ENCODE results near the gene CADM1. TPM values are rescaled to one million over a fixed set of nuclear protein-coding genes. Genes with fewer than 3 reads are reported as not detected.

The CADM1 gene
- total RNA-seq, 2 donors from 2014 or later, result 2.5 to 5.5 TPM

- no peak for DNase-seq (ENCODE audit: low spot score)
- intact Hi-C loops (cut with DNase I), result no loop called here
Observed at GRCh38 chr11:115244296-115244695, 259.9 kb downstream of the CADM1 start.

GRCh38 chr11:115242982-115243381 lies 261.2 kb downstream of the CADM1 start:
- DNase-seq (ENCODE audit: low spot score), result no peak
- intact Hi-C loops (cut with DNase I), result no loop called here

DNA sequence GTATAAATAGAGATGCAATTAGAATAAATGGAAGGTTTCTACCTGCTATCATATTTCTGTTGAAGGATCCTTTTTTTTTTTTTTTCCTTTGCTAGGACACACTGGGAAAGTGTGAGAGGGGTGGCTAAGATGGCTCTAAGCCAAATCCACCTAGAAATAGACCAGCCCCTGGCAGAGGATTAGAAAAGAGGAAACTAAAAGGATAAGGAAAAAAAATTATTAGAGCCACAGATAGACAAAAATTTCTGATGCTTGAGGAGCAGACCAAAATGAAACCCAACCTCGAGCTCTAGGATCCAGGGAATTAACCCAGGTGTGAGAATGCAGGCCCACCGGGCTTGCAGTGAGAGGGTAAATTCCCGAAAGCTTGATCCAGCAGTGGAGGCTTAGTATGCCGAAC lies 262.3 kb downstream of the CADM1 start:
- intact Hi-C loops (cut with DNase I), result no loop called here
- no peak for DNase-seq (ENCODE audit: low spot score)

DNA sequence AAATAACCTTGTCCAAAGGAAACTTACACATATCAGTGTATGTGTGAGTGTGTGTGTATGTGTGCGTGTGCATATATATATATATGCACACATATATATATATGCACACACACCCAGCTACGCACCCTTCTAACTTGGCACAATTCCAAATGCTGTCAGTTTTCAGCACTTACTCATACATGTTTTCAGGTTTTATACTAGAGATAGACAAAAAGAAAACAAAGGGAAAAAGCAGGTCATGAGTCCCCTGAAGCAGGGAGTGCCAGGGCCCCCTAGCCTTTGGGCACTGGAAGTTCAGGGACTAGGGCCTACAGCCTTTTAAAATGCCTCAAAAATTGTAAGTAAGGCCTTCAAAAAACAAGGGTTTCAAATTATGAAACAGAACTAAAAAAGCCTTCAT lies 265.4 kb downstream of the CADM1 start:
- intact Hi-C loops (cut with DNase I), result no loop called here

DNA sequence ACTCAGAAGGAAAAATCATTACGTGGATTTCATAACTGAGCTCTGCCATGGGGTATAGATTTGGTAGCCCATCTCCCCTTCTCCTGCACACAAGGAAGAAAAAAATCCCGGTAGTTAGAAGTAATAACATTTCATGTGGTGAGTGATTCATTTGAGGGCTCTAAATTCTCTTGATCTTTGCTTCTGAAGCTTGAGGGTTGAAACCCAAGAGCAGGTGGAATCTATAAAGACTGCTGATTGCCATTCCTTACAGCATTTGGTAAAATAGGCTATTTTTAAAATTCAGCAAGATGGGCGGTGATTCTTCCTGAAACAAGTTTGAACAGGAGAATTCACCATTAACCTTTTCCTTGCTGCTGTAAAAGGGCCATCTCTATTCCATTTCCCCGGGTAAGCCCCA lies 266.1 kb downstream of the CADM1 start:
- no peak for DNase-seq (ENCODE audit: low spot score)
- intact Hi-C loops (cut with DNase I), result no loop called here

More for the DNA sequence above, 265.4 kb downstream of the CADM1 start:
- DNase-seq (ENCODE audit: low spot score), result no peak

DNA sequence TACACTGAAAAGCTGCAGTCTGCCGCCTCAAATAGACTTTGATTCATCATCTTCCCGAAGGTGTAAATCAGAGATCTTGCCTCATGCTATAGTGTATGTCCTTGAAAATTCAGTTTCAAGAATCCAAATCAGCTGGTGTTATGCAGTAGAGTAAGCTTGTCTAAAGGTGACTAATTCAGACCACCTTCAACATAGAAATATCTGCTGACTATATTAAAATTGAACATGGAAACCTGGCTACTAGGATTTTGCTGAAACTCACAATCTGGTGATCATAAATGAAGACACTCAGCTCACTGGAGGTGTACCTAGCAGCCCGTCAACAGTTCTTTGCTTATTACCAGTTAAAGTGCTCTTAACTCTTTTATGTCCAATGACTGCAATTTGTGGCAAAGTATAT lies 266.6 kb downstream of the CADM1 start:
- no peak for DNase-seq (ENCODE audit: low spot score)
- intact Hi-C loops (cut with DNase I), result no loop called here

GRCh38 chr11:115234794-115235193 lies 269.4 kb downstream of the CADM1 start:
- no peak for DNase-seq (ENCODE audit: low spot score)
- intact Hi-C loops (cut with DNase I), result no loop called here

DNA sequence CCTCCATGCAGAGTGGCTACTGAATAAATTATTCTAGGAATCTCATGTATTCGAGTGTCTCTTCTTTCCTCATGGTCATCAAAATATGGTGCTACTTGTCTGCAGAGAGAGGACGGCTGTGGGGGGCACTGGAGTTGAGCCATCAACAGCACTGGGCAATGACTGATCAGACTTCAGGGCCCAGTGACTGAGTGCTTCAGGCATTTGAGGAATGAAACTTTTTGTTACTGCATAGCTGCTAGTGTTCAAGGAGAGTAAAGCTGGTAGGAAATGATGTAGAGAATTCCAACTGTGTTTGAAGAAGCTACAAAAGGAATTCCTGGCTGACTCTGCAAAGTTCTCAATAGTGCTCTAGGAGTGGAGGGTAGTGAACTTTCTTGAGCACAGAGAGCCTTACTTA lies 277.7 kb downstream of the CADM1 start:
- intact Hi-C loops (cut with DNase I), result no loop called here
- no peak for DNase-seq (ENCODE audit: low spot score)

DNA sequence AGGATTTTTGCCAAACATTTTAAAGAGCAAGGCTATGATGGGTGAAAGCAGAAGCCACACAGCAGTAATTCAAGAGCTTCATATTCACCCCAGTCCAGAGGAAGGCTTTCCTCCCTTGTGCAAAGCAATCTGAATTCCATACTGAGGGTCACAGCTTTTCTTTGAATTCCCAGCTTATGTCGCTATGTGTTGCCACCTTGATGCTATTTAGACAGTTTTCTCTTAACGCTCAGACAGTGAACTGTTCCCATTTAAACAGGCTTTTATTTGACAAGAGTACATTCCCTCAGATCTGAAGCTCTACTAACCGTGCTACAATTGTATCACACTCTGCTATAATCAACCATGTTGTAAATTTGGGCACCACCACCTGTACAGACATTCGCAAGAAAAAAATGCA lies 279.7 kb downstream of the CADM1 start:
- no peak for DNase-seq (ENCODE audit: low spot score)
- intact Hi-C loops (cut with DNase I), result no loop called here

DNA sequence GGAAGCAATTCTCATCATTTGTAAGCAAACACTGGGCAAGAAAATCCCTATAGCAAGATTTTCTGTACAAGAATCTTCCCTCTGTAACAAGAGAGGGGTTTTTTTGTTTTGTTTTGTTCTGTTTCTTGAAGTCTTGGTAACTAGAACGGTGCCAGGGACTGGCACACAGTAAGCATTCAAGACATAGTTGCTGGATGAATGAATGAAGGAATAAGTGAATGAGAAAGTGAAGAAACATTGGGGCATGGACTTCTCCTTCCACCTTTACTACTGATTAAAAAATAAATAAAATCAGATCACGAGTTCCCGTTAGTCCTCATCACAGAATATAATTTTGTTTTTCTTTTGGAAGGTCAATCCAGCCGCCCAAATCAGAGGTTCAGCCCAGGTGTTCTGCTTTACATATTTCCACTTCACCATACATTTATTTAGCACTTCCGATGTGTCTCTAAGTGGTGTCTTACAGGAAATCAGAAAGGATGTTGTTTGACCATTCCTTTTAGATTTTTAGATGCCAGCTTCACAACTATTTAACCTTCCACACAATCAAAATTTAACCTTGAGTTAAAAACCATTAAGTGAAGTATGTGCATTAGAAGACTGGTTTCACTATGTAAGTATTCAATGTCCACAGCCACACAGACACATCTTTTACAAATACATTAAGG lies 281.2 kb downstream of the CADM1 start:
- DNase-seq (ENCODE audit: low spot score), result no peak

GRCh38 chr11:115222218-115222862 lies 281.9 kb downstream of the CADM1 start:
- intact Hi-C loops (cut with DNase I), result no loop called here
- no peak for DNase-seq (ENCODE audit: low spot score)

More for the DNA sequence above, 281.2 kb downstream of the CADM1 start:
- intact Hi-C loops (cut with DNase I), result no loop called here

- no peak for DNase-seq (ENCODE audit: low spot score)
Observed at GRCh38 chr11:115221461-115222069, 282.6 kb downstream of the CADM1 start.

GRCh38 chr11:115220911-115221310 lies 283.3 kb downstream of the CADM1 start:
- DNase-seq (ENCODE audit: low spot score), result no peak
- intact Hi-C loops (cut with DNase I), result no loop called here

More at GRCh38 chr11:115221461-115222069, 282.6 kb downstream of the CADM1 start:
- intact Hi-C loops (cut with DNase I), result no loop called here

DNA sequence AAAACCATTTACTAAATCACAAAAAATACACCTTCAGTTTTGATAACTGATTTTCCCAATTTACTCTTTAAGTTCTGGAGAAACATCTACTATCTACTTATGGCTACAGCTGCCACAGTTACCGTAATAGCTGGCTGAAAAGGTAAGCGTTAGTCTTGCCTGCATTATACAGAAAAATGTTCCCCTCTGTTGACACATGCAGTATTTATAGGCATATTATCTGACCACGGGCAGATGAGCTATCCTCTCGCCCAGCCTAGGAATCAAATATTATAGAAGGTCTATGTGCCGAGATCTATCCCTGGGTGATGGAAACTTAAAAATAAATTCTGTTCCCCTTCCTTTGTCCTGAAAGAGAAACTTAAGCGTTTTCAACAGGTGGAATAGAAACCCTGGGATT lies 283.8 kb downstream of the CADM1 start:
- DNase-seq (ENCODE audit: low spot score), result no peak
- intact Hi-C loops (cut with DNase I), result no loop called here

DNA sequence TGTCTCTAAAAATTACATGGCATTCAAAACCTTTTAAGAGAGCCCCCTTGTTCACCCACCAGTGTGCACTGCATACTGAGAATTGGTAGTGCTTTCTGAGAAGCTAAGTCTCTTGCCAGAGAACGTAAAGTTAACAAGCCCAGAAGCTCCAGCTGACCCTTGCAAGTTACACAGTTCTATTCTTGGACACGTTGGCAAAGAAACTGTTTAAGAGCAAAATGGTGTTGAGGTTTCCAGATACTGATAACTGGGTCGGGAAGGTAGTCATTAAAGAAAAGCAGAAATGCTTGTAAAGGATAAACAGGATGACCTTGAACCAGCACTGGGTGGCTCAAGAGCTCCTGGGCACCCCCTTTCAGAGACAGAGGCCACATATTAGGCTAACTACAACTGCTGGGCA lies 284.8 kb downstream of the CADM1 start:
- intact Hi-C loops (cut with DNase I), result no loop called here
- no peak for DNase-seq (ENCODE audit: low spot score)

DNA sequence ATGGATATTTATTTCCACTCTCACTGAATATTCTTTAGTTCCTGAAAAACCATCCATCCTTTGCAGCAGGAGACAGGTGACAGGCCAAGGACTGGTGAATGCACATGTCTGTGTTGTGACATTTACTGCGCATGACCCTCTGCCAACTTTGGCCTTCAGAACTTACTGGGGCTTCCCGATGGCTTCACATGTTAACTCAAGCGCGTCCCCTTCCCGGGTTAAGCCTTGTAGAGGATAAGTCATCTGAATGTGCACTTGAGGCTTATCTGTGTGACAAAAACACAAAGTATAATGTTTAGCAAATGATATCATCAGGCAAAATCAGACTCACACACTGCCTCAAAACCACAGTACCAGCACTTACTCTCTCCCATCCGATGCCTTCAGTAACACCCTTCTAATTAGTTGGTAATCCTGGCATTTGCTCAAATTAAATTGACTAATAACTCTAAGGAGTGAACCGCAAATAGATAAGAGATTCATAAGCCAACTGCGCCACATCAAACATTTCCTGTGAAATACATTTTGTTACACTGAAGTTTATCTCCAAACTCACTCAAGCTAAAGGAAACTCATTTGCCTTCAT lies 286.4 kb downstream of the CADM1 start:
- no peak for DNase-seq (ENCODE audit: low spot score)
- intact Hi-C loops (cut with DNase I), result no loop called here

- intact Hi-C loops (cut with DNase I), result no loop called here
- DNase-seq (ENCODE audit: low spot score), result no peak
Observed at GRCh38 chr11:115215694-115216617, 288.3 kb downstream of the CADM1 start.

DNA sequence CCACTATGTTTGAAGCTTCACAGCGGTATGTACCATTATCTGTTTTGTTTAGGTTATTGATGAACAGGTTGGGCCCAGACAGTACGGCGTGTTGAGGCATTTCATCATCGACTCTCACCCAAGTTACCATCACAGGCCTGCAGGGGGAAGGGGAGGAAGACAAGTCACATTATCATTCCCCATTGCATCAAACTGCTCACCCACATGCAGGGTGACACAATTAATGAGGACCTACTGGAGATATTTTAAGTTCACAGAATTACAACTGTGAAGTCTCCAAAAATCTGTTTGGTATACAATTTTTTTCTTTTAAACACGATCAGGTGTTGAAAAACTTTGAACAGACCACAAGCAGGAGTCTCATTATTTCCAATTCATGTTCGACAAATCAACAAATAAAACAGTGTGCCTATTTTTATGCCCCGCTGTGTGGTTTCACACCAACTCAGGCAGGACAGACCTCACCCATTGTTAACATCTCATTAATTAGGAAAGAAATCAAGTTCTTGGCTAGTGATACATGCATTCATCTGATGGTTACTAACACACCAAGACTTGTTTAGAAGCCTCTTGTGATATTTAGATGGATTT lies 289.5 kb downstream of the CADM1 start:
- intact Hi-C loops (cut with DNase I), result no loop called here

DNA sequence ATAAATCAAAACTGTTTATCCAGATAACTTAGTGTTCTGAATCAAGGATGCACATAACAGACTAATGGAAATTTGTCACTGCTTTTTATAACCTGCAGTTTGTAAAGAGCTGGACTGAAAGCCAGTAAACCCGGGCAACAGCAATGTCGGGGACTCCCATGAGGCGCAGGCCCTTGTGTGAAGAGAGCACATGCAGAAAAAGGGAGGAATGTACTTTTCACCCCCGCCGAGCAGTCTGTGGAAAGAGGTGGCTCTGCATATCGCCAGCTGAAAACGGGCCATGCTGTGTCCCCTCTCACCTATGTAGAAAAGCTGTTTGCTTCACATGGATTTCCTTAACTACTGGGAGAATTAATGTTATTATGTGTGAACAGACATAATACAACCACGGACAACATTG lies 291.2 kb downstream of the CADM1 start:
- intact Hi-C loops (cut with DNase I), result no loop called here
- DNase-seq (ENCODE audit: low spot score), result no peak

More for the DNA sequence above, 289.5 kb downstream of the CADM1 start:
- DNase-seq (ENCODE audit: low spot score), result no peak

Data from posterior vena cava (tissue), 2 donors.